HG03521 (cell line): ENCODE data around the gene IL34.

Source experiments
- ATAC-seq: cut with Tn5 transposase; IDR thresholded peaks from one replicate; pipeline ENCODE4 v1.9.1; 2021; ENCODE audit warnings: mild to moderate bottlenecking, moderate library complexity; ENCODE audit not compliant: unreplicated experiment

The IL34 gene

DNA sequence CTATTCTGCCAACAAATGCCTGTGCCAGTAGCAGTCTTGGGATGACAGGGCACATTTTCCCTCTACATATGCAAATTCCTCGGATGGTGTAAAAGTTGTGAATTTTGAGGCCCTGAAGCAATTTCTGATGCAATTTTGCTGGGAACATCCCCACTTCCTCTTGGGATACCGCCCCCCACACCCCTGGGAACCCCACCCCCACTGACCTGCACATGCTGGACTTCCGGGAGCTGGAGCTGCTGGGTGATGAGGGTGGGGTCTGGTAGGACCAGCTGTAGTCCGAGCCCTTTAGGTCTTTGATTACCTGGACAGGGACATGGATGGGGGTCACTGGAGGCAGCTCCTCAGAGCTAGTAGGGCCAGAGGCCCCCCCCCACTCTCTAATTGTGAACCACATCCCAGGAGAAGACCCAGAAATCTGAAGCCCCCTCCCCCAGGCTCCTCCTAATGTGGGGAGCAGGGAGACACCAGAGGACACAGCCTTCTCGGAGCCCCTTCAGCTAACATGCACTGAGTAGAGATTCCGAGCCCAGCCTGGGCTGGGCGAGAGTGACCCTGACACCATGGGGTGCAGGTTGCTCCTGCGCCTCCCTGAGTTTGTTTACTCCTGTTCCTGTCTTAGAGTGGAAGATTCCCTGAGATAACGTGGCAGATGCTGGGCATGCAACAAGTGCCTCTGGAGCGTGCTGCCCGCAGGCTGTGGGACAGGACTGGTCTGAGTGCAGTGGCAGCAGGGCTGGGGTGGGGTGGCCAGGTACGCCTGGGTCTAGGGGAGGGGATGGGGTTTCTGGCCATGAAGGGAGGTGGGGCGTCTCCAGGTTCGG is 30.5 kb downstream of the IL34 start:
- no peak for ATAC-seq

DNA sequence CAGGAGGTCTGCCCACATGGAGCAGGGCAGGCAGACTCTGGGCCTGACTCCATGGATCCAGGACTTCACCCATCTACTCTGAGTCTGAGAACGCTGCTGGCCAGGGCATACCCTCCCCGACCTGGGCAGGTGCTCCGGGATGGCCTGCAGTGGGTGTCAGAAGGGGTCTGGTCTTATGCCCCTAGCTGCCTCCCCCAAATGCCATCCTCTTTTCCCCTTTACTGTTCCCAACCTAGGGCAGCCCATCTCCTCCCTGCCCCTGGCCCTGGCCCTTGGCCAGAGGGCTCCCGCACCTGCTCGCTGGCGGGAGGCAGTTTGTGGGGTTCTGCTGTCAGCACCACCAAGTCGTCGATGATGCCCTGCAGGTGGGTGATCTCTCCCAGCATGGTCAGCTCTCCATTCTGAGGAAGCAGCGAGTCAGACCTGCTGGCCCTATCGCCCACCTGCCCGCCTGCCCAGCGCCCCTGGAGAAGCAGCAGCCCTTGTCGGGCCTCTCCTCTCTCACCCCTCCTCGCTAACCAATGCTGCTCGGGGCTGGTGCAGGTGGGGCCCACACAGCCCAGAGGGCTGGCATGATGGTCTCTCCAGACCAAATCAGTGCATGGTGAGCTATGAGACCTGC is 31.3 kb downstream of the IL34 start:
- ATAC-seq, result no peak

DNA sequence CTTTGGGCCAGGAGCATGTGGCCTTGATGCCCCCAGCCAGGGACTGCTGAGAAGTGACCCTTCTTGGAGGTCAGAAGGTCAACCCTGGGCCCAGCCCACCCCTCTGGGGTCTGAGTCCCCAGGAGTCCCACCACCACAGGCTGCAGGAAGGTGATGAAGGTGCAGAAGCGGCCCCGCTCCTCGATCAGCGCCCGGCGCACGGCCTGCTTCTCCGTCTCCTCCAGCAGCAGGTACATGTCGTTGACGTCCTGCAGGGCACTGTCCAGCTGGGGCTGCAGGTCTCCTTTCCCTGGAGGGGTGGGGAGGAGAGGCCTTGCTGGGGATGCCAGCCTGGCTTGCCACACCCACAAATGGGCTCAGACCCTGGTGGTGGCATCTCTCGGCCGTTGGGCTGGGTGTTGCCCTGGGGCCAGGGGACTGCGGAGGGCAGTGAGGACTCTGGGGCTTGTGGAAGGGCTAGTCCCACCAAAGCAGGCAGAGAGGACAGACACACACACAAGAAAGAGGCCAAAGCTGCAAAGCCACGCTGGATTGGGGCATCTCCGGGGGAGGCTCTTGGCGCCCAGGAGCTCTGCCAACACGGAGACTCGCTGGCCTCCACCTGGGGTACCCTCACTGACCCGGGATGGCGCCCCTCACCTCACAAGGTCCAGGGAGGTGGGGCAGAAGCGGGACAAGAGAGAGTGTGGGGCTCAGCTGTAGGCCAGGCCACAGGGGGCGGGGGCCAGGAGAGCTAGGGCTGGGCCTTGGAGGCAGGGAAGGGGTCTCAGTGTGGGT is 31.9 kb downstream of the IL34 start:
- no peak for ATAC-seq

DNA sequence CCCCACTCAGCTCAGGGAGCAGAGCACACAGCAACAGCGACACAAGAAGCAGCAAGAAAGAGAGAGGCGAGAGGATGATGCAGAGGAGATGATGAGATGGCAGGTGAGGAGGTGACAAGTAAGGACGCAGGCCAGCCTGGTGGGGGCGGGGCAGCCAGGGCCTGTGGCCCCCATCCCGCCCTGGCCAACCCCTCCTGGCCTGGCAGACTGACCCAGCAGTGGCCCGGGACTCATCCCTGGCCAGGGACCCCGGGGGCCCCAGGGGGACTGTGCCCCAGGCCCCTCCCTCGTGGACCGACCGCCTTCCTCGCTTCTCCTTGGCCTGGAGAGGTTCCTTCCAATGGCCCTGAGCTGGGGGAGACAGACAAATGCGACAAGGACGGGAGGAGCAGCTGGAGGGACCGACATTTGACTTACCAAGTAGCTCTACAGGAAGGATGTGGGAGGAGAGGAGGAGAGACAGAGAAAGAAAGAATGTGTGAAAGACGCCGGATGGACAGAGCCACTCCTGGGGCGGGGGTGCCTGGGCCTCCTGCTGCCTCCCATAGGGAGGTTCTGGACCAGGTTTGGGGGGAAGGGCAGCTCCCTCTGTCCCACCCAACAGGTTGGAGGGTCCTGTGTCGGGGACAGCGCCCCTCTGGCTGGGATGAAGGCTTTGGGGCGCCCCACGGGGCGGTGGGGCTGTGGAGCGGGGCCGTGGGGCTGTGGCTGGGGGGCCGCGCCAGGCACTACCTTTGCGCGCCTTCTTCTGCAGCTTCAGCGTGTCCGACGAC is 32.7 kb downstream of the IL34 start:
- no peak for ATAC-seq

DNA sequence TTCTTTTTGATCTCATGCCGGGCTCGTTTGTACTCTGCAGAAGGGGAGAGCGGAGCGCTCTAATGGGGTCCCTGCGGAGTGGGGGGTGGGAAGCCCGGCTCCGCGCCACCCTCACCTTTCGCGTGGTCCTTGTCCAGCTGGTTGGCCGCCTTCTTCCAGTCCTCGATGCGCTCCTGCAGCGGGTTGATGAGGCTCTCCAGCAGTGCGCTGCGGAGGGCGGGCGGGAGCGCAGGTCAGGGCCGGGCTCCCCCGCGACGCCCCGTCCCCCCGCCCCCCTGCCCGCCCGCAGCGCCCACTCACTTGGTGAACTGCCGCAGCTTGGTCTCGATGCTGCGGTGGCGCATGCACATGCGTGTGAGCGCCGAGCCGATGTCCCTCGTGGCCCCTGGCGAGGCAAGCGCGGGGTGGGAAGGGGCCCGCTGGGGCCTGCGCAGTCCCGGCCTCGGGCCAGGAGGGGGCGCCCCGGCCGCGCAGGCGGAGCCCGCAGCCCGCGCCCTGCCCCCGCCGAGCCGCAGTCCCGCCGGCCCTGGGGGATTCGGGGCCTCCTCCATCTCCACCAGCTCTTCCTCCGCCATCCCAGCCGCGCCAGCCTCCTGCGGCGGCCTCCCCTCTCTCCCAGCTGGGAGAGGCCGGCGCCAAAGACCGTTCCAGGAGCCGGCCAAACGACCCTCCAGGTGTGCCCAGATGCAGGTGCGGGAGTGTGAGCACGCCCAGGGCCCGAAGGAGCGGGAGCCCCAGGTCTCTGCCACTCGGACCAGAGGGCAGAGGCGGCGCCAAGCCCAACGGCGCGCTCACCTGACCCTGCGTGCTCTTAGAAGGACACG is 33.5 kb downstream of the IL34 start:
- no peak for ATAC-seq

DNA sequence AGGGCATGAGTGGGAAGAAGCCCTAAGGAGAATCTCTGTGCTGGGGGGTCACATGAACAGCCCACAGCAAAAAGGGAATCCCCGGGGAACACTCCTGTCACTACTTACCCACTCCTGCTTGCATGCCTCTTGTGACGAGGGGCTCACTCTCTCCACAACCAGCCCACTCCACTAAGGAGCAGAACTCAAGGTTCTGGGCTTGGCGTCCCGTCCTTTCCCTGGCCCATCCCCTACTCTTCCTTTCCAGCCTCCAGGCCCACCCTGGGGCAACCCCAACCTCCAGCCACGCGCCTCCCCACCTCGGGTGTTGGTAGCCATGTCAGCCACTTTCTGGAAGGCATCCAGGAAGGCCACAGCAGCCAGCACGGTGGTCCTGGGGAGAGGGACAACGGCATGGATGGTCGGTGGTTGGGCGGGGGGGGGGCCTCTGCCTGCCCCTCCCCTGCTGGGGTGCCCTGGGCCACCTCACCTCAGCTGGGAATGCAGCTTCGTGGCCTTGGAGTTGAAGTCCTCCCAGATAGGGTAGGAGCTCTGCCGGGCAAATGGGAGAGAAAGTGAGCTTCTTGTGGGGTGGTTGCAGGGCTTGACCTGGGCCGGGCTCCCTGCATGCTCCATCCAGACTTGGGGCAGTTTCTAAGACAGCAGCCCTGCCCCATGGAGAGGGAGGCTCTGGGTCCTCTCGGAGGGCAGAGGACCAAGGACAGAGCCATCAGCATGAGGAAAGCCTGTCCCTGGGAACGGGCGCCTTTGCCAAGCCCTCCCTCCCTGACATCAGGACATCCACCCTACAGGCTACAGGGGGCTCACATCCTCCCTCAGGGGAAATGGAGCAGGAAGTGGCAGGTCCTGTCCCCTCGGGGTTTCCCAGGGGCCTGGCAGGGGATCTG is 34.4 kb downstream of the IL34 start:
- ATAC-seq, result no peak

DNA sequence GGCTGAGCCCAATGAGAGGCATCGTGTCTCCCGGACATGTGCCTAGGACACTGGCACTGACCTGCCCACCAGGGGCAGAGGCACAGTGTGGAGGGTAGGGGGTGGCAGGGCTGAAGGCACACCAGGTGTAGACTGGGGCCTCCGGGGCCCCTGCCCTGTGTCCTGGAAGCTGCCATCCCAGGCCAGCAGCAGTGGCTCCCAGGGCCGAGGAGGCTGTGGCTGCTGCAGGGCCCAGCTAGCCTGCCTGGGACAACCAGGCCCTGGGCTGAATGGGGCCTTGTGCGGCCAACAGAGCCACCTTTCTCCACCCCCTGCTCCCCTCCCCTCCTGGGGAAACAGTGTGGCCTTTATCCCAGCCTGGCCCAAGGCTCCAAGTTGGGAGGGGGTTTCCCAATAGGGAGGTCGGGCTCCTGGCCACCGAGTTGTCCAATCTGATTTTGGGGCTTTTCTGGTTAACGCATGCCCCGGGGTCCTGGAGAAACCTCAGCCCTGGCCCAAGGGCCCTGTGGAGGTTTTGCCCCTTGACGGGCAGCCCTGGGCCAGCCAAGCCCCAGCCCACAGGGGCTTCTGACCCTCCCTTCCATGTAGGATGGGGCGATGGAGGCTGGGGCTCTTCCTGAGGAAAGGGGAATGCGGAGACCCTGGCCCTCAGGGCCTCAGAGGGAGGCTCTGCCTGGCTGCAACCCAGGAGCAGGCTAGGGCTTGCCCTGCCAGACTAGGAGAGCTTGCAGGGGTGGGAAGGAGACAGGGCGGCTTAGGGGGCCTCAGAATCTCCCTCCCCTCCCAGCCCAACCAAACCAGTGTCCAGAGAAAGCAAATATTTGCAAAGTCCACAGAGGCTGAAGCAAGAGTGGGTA is 35.3 kb downstream of the IL34 start:
- ATAC-seq, result no peak

DNA sequence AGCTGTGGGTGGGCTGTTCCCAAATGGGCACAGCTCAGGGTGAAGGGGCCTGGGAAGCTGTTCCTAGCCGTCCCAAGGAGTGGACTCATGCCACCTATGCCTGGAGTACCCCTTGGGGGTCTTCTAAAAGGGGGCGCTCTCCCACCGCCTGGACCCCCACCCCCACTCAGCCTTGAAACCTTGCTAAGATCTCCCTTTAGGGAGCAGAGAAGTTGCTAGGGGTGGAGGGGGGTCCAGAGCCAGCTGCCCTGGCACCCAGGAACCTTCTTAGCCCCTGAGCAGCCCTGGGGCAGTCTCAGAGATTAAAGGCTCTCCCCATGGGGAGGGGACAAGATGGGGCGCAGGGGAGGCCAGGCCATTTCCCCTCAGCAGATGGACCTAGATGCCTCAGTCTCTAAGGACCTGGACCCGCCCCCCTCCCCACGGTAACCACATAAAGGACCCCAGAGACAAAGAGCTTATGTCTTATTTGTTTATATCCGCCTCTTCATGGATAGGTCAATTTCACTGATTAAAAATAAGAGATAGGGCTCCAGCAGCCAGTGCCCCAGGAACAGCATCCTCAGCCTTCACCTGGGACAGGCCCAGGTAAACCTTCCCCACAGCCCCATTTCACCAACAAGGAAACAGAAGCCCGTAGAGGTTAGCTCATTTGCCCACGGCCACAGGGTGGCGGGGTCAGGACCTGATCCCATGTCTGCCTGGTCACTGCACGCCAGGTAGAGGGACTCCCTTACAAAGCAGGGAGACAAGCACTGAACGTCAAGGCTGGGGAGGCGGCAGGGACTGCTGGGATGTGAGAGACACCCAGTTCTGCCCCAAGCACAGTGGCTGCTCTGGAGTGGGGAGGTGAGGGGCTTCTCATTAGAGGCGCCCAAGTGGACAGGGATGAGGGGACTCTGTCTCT is 36.1 kb downstream of the IL34 start:
- ATAC-seq, result no peak

DNA sequence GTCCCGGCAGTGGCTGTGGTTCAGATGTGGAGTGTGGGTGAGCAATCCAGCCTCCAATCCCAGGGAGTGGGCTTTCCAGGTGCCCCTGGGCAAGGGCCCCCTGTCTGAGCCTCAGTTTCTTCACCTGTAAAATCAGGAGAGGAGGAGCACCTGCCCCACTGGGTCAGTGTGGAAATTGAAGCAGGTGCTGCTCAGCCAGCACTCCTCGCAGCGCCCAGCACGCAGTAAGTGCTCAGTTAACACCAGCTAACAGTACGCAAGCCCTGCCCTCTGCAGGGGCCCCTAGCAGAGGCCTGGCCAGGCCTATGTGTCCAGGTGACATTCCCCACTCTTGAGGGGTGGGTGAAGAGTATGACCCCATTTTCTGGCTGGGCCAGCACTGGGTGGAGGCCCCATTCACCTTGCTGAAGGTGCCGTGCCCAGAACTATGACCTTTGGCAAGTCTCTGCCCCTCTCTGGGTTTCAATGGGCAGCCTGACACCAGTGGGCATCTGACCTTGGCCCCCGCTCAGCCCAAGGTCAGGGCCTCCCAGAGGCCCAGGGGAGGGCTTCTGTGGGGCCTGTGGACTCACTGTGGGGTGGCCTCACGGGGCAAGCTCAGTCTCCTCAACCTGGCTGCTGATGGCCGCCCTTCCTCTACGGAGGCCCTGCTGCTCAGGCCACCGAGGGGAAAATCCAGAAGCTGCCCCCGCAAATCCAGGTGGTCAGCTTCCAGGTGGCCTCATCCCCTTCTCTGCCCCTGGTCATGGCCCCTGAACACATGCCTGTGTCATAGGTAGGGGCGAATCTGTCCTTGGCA is 37.0 kb downstream of the IL34 start:
- no peak for ATAC-seq

DNA sequence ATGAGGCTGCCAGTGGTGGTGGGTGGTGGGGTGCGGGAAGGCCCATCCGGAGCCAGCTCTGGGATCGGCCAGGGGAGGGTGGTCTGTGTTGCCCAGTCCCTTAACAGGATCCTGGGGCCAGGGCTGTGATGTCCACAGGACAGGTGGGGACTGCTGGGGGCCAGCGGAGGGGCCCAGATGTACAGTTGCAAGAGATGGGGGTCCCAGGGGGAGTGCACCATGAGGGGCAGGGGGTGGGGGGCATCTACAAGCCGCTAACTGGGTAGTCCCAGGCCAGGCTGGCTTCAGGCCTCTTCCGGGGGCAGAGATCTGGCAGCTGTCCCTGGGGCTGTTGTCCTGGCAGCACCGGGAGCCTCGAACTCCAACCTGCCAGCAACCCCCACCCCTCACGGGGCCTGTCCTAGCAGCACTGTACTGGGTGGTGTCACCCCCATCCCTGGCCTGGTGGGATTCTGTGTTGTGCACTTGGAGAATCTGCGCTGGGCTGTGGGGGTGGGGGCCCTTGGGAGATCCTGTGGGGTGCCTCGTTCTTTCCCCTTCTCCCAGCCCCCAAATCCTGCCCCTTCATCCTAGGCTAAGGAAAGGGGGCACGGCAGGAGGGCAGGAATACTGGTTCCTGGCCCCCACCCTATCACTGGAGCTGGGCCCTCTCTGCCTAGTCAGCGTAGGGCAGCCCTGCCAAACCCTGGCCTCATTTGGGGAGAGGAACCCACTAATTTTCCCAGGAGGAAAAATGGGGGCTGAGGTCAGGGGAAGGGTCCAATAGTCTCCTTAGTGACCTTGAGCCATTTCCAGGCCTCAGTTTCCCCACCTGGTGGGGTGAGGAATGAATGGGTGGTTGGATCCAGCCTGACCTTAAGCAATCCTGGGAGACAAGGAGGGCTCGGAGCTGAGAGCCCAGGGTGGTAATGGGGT is 38.0 kb downstream of the IL34 start:
- ATAC-seq, result no peak

DNA sequence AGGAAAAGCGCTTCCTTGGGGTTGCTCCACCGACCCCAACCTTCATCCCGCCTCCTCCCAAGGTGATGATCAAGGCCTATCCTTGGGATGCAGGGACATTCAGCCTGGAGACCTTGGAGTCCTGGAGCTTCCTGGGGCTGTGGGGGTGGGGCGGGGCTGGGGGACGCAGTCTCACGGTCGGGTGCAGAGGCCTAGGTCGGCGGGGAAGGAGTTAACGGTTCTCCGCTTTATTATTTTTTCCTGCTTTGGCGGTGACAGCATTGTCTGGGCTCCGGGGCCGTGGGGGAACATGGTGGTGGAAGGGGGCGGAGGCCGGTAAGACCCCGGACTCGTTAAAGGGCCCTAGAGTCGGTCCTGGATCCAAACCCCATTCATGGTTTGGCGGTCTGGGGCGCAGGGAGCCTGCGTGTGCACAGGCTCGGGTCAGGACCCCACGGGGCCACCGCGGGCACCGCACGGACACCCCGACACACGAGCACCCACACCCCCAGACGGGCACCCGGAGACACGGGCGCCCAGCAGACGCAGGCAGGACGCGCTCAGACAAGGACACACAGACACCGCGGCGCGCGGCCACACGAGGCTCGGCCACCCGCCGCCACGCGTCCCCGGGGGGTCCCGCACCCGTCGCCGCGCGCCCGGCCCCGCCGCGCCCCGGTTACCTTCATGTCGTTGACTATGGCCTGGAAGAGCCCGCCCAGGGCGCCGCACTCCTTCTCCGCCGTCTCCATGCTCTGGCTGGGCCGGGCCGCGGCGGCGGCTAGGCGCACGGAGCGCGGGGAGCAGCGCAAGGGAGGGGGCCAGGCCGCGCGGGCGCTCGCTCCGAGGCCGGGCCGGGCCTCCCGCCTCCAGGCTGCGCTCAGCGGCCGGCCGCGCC is 38.9 kb downstream of the IL34 start:
- ATAC-seq, result no peak

DNA sequence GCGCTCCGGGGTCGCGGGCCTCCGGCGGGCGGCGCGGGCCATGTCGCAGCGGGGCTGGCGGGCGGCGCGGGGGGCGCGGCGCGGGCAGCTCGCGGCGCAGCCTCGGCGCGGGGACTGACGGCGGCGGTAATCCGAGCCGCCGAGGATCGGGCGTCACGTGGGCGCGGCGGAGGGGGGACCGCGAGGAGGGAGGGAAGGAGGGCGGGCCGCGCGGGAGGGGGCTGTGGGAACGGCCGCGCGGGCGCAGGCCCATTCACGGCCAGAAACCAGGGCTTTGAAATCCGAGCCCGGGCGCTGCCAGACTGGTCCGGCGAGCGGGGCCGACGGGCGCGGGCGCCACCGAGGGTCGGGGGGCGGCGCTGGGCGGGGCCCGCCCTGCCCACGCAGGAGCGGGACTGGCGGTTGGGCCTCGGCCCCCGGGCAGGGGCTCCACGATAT is 39.6 kb downstream of the IL34 start, which contains the start of gene MTSS2:
Gene MTSS2, minus strand, starts transcription at position 116 of the 438 bp plus-strand sequence. CDS start 262 bp downstream, outside the sequence.
- no peak for ATAC-seq

DNA sequence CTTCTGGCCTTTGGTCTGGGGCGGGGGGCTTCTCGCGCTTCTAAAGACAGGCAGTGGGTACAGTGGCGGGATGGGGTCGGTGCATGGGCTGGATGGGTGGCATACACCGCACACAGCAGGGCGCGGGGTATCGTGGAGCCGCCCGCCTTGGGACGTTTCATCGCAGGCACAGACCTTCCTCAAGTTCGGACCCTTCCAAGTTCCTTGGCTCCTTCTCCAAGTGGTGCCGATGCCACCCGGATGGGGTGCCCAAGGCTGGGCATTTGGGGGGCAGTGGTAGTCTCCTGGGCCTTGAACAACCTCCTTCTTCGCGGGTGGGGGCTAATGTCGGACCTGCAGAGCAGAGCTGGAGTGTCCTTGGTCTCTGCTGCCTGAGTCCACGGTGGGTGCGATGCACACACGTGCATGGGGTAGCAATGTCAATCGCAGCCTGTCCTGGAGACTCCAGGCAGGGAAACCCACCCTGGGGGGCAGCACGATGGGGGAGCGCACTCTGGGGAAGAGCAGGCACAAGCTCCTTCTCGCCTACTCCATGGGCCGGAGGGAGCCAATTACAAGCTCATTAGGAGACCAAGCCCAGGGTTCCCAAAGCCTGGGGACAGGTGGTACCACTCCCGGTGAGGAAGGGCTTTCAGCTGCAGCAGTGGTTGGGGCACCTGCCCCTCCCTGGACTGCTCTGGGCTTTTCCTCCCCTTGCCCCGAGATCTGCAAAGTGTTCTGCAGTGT is 40.2 kb downstream of the IL34 start:
- no peak for ATAC-seq

DNA sequence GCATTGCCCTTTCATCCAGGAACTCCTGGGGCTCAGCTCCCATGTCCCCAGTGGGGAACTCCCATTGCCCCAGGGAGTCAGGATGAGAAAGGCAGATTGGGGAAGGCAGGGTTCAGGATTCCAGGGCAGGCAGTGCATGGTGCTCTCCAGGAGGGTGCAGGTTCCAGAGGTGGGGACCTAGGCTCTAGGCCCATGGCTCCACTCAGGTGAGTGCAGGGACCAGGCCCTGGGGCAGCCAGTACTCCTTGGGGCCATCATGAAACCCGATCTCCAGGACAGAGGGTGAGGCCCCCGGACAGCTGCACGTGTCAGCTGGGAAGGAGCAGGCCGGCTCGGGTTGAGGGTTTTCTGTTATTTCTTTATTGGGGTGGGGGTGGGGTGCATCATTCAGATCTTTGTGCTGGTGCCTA is 40.7 kb downstream of the IL34 start:
- no peak for ATAC-seq
